GM12873 (cell line): ENCODE results near the gene LRRC55.

Source experiments
- CTCF ChIP-seq: IDR thresholded peaks from 2 replicates; pipeline ENCODE4 v1.5.1; 2012; ENCODE audit warnings: low read depth, mild to moderate bottlenecking, moderate library complexity, low read length, control low read depth; ENCODE audit not compliant: insufficient read depth; ENCODE audit errors: missing control alignments

The LRRC55 gene

GRCh38 chr11:57175478-57175877 is 6.3 kb upstream of the LRRC55 start:
- no peak for TF ChIP-seq CTCF

- no peak for TF ChIP-seq CTCF
These were observed 3.4 kb upstream of the LRRC55 start for GRCh38 chr11:57178334-57178733.

GRCh38 chr11:57179681-57180080 is 2.1 kb upstream of the LRRC55 start:
- no peak for TF ChIP-seq CTCF

- no peak for TF ChIP-seq CTCF
These were observed 1.6 kb upstream of the LRRC55 start for GRCh38 chr11:57180081-57180561.

- TF ChIP-seq CTCF = no peak
These were observed 789 bp upstream of the LRRC55 start for GRCh38 chr11:57180964-57181363.

- no peak for TF ChIP-seq CTCF
These were observed 1.1 kb downstream of the LRRC55 start for GRCh38 chr11:57182896-57183295.

- TF ChIP-seq CTCF = no peak
These were observed 8.8 kb downstream of the LRRC55 start for GRCh38 chr11:57190548-57190947.
